ENCODE measurements around the gene VENTX.

DNA sequence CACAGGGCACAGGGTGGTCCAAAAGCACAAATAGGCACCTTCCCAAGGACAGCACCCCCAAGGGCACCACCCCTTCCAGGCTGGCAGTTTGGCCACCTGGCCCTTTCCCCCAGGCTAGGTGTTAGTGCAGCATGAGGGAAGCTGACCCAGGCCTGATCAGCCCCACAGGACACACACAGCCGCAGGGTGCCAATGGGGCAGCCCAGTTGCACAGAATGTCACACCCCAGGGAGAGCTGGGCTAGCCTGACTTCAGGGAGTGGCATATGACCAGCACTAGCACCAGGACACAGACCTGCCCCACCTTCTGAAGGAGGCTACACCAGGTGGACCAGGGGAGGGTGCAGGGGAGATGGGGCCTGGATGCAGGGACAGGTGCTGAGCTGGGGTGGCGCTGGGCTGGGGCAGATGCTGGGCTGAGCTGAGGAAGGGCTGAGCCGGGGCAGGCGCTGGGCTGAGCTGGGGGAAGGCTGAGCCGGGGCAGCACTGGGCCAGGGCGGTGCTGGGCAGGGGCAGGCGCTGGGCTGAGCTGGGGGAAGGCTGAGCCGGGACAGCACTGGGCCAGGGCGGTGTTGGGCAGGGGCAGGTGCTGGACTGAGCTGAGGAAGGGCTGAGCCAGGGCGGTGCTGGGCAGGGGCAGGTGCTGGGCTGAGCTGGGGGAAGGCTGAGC lies 42.9 kb downstream of the VENTX start:
- TF ChIP-seq, protein P1, sequence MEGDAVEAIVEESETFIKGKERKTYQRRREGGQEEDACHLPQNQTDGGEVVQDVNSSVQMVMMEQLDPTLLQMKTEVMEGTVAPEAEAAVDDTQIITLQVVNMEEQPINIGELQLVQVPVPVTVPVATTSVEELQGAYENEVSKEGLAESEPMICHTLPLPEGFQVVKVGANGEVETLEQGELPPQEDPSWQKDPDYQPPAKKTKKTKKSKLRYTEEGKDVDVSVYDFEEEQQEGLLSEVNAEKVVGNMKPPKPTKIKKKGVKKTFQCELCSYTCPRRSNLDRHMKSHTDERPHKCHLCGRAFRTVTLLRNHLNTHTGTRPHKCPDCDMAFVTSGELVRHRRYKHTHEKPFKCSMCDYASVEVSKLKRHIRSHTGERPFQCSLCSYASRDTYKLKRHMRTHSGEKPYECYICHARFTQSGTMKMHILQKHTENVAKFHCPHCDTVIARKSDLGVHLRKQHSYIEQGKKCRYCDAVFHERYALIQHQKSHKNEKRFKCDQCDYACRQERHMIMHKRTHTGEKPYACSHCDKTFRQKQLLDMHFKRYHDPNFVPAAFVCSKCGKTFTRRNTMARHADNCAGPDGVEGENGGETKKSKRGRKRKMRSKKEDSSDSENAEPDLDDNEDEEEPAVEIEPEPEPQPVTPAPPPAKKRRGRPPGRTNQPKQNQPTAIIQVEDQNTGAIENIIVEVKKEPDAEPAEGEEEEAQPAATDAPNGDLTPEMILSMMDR (IDR thresholded peaks at IDR 0.05), result no peak
- TF ChIP-seq TCF7L2 (IDR thresholded peaks at IDR 0.05; ENCODE audit: low read depth, low read length) (no peak), POLR2AphosphoS5 (IDR thresholded peaks at IDR 0.05; ENCODE audit: low read depth, low read length) (no peak)
- TF ChIP-seq, protein P2, sequence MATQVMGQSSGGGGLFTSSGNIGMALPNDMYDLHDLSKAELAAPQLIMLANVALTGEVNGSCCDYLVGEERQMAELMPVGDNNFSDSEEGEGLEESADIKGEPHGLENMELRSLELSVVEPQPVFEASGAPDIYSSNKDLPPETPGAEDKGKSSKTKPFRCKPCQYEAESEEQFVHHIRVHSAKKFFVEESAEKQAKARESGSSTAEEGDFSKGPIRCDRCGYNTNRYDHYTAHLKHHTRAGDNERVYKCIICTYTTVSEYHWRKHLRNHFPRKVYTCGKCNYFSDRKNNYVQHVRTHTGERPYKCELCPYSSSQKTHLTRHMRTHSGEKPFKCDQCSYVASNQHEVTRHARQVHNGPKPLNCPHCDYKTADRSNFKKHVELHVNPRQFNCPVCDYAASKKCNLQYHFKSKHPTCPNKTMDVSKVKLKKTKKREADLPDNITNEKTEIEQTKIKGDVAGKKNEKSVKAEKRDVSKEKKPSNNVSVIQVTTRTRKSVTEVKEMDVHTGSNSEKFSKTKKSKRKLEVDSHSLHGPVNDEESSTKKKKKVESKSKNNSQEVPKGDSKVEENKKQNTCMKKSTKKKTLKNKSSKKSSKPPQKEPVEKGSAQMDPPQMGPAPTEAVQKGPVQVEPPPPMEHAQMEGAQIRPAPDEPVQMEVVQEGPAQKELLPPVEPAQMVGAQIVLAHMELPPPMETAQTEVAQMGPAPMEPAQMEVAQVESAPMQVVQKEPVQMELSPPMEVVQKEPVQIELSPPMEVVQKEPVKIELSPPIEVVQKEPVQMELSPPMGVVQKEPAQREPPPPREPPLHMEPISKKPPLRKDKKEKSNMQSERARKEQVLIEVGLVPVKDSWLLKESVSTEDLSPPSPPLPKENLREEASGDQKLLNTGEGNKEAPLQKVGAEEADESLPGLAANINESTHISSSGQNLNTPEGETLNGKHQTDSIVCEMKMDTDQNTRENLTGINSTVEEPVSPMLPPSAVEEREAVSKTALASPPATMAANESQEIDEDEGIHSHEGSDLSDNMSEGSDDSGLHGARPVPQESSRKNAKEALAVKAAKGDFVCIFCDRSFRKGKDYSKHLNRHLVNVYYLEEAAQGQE (IDR thresholded peaks at IDR 0.05; ENCODE audit: insufficient read depth in 1 of 2, low read depth in 2 of 2, low read length in 1 of 2), result no peak

All from Panc1 (cell line).